HG02610 (cell line): ENCODE measurements around the gene ZNF93.
"Not testable (repeated sequence)": the region's sequence is repeated elsewhere in the genome, so short reads cannot be mapped to it uniquely, and the experiment has no call there.

ENCODE experiments used
- ATAC-seq: cut with Tn5 transposase; IDR thresholded peaks from one replicate; pipeline ENCODE4 v1.9.1; 2021; ENCODE audit warnings: mild to moderate bottlenecking, moderate library complexity; ENCODE audit not compliant: unreplicated experiment

Gene ZNF93

GRCh38 chr19:19933432-19934314, 32.9 kb downstream of the ZNF93 start:
- ATAC-seq, result not testable (repeated sequence)

GRCh38 chr19:19937403-19937802, 36.7 kb downstream of the ZNF93 start:
- ATAC-seq, result no peak

DNA sequence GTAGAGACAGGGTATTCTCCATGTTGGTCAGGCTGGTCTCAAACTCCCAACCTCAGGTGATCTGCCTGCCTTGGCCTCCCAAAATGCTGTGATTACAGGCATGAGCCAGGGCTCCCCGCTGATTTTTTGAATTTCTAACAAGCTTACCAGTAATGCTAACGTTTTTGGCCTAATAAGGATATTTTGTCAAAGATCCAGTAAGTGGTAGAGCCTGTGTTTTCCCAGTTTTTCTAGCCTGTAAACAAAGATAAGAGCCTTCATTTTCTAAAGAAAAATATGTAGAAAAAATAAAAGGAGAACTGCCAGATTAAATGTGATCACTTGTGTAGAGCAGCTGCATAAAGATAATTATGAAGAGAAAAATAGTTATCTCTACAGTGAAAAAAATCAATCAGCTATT, 37.7 kb downstream of the ZNF93 start:
- no peak for ATAC-seq

- ATAC-seq, result no peak
These were observed 43.3 kb downstream of the ZNF93 start for GRCh38 chr19:19943848-19944582.

- no peak for ATAC-seq
These were observed 43.8 kb downstream of the ZNF93 start for GRCh38 chr19:19944583-19944880.

GRCh38 chr19:19946226-19946625, 45.5 kb downstream of the ZNF93 start:
- no peak for ATAC-seq

DNA sequence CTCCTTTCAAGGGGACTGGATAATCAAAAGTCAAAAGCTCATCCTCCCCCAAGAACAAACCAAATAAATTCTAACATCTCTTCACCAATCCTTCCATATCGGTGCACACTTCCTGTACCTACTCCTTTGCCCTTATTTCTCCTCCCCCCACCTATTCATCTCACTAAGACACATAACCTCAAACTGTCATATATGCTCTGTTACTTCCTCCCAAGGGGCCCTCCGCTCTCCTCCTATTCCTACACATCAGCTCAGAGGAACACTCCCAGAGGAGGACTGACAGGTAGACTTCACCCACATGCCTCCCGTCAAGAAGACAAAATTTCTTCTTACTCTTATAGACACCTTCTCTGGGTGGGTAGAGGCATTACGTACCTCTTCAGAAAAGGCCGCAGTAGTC, 48.1 kb downstream of the ZNF93 start:
- no peak for ATAC-seq

- ATAC-seq, result no peak
These were observed 54.5 kb downstream of the ZNF93 start for GRCh38 chr19:19955208-19955607.

DNA sequence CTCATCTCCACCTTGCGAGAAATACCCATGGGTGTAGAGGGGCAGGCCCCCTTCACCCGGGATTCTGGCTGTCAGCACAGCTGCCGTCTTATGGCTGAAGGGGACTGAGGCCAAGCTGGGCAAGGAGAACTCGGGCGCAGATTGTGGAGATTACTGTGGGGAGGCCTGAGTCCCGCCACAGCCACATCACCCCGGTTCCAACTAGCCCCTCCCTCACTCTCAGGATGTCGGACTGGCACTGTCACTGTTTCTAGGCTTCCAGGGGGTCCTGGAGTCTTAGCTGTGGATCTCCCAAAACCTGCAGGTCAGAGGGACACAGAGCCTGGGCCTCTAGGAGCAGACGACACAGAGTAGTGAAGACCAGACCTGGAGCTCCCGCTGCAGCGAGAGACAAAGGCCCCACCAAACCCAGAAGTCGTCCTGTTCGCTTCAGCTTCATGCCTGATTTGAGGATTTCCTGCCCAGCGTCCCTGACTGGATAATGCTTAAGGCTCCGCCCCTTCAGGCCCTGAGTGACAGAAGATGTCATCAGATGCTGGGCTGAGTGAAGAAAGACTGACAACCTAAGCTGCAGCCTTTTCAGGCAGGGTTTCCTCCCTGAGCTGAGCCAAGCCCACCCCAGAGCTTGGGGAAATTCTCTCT, 55.8 kb downstream of the ZNF93 start:
- ATAC-seq, result no peak

DNA sequence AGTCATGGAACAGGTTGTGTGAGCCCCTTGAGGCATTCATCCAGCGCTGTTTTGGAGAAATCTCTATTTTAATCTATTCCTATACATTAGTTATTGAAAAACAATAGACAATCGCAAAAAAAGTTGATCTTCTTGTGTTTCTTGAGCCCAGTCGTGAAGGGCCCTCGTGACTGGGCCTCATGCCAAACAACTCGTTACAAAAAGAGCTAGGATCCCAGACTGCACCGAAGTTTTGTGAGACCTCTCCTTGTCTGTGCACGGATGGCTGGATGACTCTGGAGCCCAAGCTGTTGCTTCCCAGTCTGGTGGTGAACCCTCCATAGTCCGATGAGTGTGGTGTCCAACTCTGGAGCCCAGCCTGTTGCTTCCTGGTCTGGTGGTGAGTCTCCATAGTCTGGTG, 57.0 kb downstream of the ZNF93 start:
- ATAC-seq, result not testable (repeated sequence)

GRCh38 chr19:19959151-19959799, 58.5 kb downstream of the ZNF93 start:
- not testable (repeated sequence) for ATAC-seq

- ATAC-seq, result no peak
These were observed 63.7 kb downstream of the ZNF93 start for GRCh38 chr19:19964416-19964815.

GRCh38 chr19:19966126-19966525, 65.4 kb downstream of the ZNF93 start:
- not testable (repeated sequence) for ATAC-seq

DNA sequence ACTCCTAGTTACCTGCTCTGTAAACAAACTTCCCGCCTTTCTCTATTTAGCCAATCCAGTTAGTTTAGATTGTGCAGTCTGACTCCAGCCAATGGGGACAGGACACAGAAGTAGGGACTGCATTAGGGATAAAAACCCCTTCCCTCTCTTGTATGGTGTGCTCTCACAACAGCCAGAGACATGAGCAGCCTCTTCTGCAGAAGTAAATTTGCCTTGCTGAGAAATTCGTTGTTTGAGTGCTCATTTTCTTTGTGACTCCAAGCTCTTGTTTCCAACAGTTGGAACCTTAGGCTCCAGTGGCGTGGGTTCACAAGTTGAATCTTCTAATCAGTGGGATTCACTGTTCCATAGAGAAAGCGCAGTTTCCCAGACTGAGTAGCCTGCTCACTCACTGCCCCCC, 66.1 kb downstream of the ZNF93 start:
- ATAC-seq, result no peak
